ENCODE results near the gene TMEM101. TPM values are rescaled to one million over a fixed set of nuclear protein-coding genes. Genes with fewer than 3 reads are reported as not detected.

Gene TMEM101
- total RNA-seq (2021) (12.7 TPM in 2 replicates), Bru-seq, nascent RNA (percentile 56 among the genes with signal in this experiment), BruChase-seq, experiment 1, labeled RNA remaining after a 2-hour chase (percentile 57 among the genes with signal in this experiment), BruChase-seq, experiment 2, labeled RNA remaining after a 6-hour chase (percentile 61 among the genes with signal in this experiment)
- long read RNA-seq, transcript TMEM101-201 (4 exons, 1,536 nt), result major isoform, 21 of 26 reads
- long read RNA-seq, partial matches to known transcripts, result 2 of 26 reads
- long read RNA-seq, other reads (novel, unspliced or antisense), result 3 of 26 reads

- no TSS peak for BruUV-seq (replicated peaks)
Measured at GRCh38 chr17:44014437-44015172, at the start of gene TMEM101. Gene TMEM101 (minus strand): TSS chr17:44014963. CDS start chr17:44014952, 11 bp downstream.

DNA sequence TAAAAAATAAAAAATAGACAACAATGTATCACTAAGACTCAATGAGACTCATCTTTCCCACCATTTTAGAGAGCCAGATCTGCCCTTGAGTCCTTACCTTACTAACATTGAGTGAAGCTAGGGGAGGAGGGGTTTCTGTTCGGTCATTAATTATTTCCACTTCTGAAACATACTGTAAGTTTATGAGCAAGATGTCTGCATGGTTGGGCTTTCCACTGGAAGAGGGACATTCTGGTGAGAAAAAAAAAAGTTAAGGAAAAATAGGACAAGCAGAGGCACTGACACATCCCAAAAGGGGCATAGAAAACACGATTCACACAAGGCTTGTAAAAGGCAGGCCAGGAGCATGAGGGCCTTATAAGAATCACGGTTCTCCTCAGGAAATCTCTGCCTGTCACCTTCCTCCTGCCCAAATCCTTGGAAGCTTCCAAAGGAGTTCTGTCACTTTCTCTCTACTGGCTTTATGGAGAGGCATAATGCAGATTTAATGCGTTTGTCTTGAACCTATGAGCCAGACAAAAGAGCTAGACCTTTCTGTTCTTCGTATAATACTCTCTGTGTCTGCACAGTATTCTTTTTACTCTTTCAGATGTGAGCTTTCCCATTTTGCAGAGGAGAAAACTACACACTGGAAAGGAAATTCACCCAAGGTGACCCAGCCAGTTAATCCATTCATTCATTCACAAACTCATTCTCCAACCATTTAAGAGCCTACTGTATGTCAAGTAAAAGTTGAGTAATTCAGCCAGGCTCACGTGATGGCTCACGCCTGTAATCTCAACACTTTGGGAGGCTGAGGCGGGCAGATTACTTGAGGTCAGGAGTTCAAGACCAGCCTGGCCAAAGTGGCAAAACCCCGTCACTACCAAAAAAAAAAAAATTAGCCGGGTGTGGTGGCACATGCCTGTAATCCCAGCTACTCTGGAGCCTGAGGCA is 49.2 kb upstream of the TMEM101 start:
- Histone ChIP-seq H3K27ac (ENCODE audit: low read depth, low read length, poor library complexity, severe bottlenecking) (peak overlapping the region; percentile 47), H3K9me3 (ENCODE audit: low read depth, low read length, poor library complexity, severe bottlenecking) (no peaks in the 10 kb centered on the region), H3K27me3 (replicated peaks; ENCODE audit: insufficient read depth, low read depth, low read length, poor library complexity) (no peaks in the 10 kb centered on the region), H3K4me3 (ENCODE audit: low read depth, low read length, poor library complexity, severe bottlenecking) (no peak overlapping the region), H3K4me1 (ENCODE audit: insufficient read depth, low read length, poor library complexity, severe bottlenecking) (peaks cover 5% of the 10 kb centered on the region), H3K36me3 (ENCODE audit: insufficient read depth, low read length, poor library complexity, severe bottlenecking) (peaks cover 11% of the 10 kb centered on the region)
- CTCF ChIA-PET, result no interaction called here
- POLR2A ChIA-PET (ENCODE audit: low non-redundant PET), result interaction anchor here (0.7 kb wide), 1 partner anchor 23 kb away, joined by 3 read pairs; no protein-coding TSS in a partner anchor
- TF ChIP-seq EZH2 (IDR thresholded peaks at IDR 0.05; ENCODE audit: borderline replicate concordance, low read depth, low read length, poor library complexity, severe bottlenecking) (no peak), CTCF (conservative IDR thresholded peaks at IDR 0.05; ENCODE audit: low read depth, low read length) (no peak)
- no TSS peak for BruUV-seq (replicated peaks)
- intact Hi-C loops (cut with micrococcal nuclease; ENCODE audit: unreplicated experiment), result no loop called here
- DNase-seq (ENCODE audit: low spot score), result no peak

More at GRCh38 chr17:44014437-44015172, at the start of gene TMEM101:
- peak; percentile 88 for DNase-seq (ENCODE audit: low spot score)
- H3K9me3 ChIP-seq (ENCODE audit: low read depth, low read length, poor library complexity, severe bottlenecking), result no peaks in the 10 kb centered on the region
- peak within 1 kb of the TSS; percentile 82 for H3K27ac ChIP-seq (ENCODE audit: low read depth, low read length, poor library complexity, severe bottlenecking)
- no peak for TF ChIP-seq CTCF (conservative IDR thresholded peaks at IDR 0.05; ENCODE audit: low read depth, low read length)
- TF ChIP-seq EZH2 (IDR thresholded peaks at IDR 0.05; ENCODE audit: borderline replicate concordance, low read depth, low read length, poor library complexity, severe bottlenecking), result no peak
- H3K4me3 ChIP-seq (ENCODE audit: low read depth, low read length, poor library complexity, severe bottlenecking), result peak within 1 kb of the TSS; percentile 82
- POLR2A ChIA-PET (ENCODE audit: low non-redundant PET), result no interaction called here
- intact Hi-C loops (cut with micrococcal nuclease; ENCODE audit: unreplicated experiment), result no loop called here
- no peaks in the 10 kb centered on the region for H3K4me1 ChIP-seq (ENCODE audit: insufficient read depth, low read length, poor library complexity, severe bottlenecking)
- CTCF ChIA-PET, result no interaction called here
- no peaks in the 10 kb centered on the region for H3K36me3 ChIP-seq (ENCODE audit: insufficient read depth, low read length, poor library complexity, severe bottlenecking)
- H3K27me3 ChIP-seq (replicated peaks; ENCODE audit: insufficient read depth, low read depth, low read length, poor library complexity), result no peaks in the 10 kb centered on the region

DNA sequence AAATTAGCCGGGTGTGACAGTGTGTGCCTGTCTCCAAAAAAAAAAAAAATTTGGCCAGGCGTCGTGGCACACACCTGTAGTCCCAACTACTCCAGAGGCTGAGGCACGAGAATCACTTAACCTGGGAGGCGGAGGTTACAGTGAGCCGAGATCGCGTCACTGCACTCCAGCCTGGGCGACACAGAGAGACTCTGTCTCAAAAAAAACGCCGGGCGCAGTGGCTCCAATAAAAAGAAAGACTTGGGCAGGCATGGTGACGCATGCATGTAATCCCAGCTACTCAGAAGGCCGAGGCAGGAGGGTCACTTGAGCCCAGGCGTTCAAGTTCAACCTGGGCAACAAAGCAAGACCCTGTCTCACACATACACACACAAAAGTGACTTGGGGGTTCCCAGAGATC is 48.1 kb upstream of the TMEM101 start:
- Histone ChIP-seq H3K27ac (ENCODE audit: low read depth, low read length, poor library complexity, severe bottlenecking) (no peak overlapping the region), H3K36me3 (ENCODE audit: insufficient read depth, low read length, poor library complexity, severe bottlenecking) (peaks cover 14% of the 10 kb centered on the region), H3K4me3 (ENCODE audit: low read depth, low read length, poor library complexity, severe bottlenecking) (no peak overlapping the region), H3K4me1 (ENCODE audit: insufficient read depth, low read length, poor library complexity, severe bottlenecking) (peaks cover 5% of the 10 kb centered on the region), H3K9me3 (ENCODE audit: low read depth, low read length, poor library complexity, severe bottlenecking) (no peaks in the 10 kb centered on the region), H3K27me3 (replicated peaks; ENCODE audit: insufficient read depth, low read depth, low read length, poor library complexity) (no peaks in the 10 kb centered on the region)
- no TSS peak for BruUV-seq (replicated peaks)
- POLR2A ChIA-PET (ENCODE audit: low non-redundant PET), result no interaction called here
- DNase-seq (ENCODE audit: low spot score), result no peak
- intact Hi-C loops (cut with micrococcal nuclease; ENCODE audit: unreplicated experiment), result no loop called here
- TF ChIP-seq EZH2 (IDR thresholded peaks at IDR 0.05; ENCODE audit: borderline replicate concordance, low read depth, low read length, poor library complexity, severe bottlenecking) (no peak), CTCF (conservative IDR thresholded peaks at IDR 0.05; ENCODE audit: low read depth, low read length) (no peak)
- CTCF ChIA-PET, result no interaction called here

All from A673 (cell line).